NCI-H510A (cell line): Measurements from ENCODE around the gene CHST7.

Source experiments
- DNase-seq: peaks from one replicate; lab custom pipeline; 2025; lab: John Stamatoyannopoulos, UW

The CHST7 gene

GRCh38 chrX:46573892-46574773 lies 568 bp downstream of the CHST7 start:
- peak; percentile 27 for DNase-seq

- DNase-seq = peak; percentile 28
Measured at GRCh38 chrX:46574774-46575381, 1.3 kb downstream of the CHST7 start.

DNA sequence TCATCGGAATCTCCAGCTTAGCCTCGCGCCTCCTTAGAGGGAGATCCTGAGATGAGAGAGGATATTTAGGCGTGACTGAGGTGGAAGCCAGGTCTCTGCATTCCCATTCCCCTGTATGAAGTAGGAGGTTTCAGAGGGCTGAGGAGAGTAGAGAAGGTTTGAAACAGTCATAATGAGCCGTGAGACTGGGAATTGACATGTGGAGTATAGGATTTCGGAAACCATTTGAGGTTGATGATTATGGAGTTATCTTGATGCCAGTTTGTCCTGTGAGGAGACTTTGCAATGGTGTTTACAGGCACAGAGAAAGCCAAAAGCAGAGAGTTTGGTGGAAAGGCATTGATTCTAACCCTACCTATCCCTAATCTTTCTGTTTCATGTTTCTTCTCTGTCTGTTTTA lies 2.0 kb downstream of the CHST7 start:
- DNase-seq = no peak

- no peak for DNase-seq
Measured at GRCh38 chrX:46575991-46576392, 2.4 kb downstream of the CHST7 start.

- DNase-seq = no peak
Measured at GRCh38 chrX:46576458-46576857, 2.9 kb downstream of the CHST7 start.

DNA sequence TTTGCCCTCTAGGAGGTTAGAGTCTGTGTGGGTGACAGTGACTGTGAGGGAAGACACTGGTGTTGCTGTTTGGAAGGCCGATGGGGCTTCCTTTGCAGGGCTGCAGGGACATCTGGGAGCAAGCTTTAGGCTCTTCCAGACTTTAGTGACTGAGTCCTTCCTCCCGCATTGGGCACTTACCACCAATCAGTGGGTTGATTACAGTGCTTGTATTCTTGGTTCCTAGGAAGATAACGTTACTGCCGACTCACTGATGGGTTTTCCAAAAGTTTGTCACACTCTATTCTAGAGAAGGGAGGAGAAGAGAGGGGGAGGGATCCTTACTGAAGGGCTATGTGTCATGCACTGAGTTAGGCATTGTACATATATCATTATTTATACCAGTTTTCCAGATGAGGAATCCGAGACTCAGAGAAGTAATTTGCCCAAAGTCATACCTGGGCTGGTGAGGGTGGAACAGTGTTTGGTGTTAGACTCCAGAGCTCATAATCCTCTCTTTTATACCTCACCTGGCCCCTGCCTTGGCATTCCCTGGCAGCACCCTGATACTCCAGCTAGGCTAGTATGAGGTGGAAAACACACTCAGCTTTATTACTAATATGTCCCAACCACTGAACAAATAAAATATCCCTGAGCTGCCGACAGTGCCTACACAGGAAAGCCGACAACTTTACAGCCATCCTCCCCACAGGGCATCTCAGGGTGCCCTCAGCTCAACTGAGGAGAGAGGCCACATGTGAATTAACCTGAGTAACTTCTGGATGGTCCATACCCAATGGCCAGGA lies 3.8 kb downstream of the CHST7 start:
- no peak for DNase-seq

GRCh38 chrX:46579250-46579649 lies 5.7 kb downstream of the CHST7 start:
- no peak for DNase-seq

GRCh38 chrX:46580613-46581012 lies 7.0 kb downstream of the CHST7 start:
- no peak for DNase-seq

DNA sequence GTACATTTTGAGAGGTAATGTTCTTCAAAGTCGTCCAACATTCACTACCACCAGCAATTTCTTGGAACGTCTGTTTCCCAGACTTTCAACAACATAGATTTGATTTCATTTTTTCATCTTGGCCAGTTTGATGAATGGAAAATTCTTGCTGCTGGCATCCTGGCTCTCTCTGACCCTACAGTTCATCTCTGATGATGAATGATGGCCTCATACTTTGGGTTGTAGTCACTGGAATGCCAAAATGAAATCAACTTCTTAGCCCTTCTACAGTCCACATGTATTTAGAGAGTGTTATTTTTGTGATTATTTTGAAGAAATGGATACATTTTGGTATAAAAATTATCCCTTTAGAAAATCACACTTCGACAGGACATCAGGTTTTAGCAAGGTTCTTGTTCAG lies 8.8 kb downstream of the CHST7 start:
- DNase-seq = no peak

DNA sequence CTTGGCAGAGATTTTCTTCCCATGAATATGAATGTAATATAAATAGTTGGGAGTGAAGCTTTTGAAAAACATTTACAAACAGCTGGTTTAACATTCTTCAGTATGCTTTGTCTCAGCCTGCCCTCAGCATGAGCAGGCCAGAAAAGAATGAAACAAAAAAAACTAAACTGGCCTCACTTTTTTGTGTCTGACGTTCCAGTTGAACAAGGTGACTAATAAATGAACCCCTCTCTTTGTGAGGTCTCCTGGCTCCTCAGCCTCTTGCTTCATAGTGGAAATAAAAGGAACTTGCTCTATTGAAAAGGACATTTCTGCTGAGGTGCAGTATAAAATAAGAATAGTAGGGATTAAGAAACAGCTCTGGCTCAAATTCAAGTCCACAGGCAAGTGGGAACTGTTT lies 9.4 kb downstream of the CHST7 start:
- DNase-seq = no peak

DNA sequence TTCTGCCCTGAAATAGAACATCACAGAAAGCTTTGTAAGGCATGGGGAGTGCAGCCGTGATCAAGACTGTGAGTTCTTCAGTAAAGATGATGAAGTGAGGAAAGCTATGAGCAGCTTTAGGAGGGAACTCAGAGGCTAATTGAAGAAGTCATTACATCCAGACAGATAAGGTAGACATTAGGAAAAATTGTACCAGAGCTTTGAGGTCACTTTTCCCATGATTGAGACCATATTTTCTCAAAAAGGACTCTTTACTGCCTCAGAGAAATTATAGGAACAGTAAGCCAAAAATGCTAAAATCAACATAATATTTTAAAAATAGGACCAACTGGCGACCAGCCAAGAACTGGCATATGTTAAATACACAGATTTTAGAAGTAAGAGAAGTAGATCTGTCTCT lies 11.2 kb downstream of the CHST7 start:
- DNase-seq = no peak

GRCh38 chrX:46587158-46587557 lies 13.6 kb downstream of the CHST7 start:
- no peak for DNase-seq

- no peak for DNase-seq
Measured at GRCh38 chrX:46587753-46588171, 14.2 kb downstream of the CHST7 start.

- no peak for DNase-seq
Measured at GRCh38 chrX:46588263-46588662, 14.7 kb downstream of the CHST7 start.

DNA sequence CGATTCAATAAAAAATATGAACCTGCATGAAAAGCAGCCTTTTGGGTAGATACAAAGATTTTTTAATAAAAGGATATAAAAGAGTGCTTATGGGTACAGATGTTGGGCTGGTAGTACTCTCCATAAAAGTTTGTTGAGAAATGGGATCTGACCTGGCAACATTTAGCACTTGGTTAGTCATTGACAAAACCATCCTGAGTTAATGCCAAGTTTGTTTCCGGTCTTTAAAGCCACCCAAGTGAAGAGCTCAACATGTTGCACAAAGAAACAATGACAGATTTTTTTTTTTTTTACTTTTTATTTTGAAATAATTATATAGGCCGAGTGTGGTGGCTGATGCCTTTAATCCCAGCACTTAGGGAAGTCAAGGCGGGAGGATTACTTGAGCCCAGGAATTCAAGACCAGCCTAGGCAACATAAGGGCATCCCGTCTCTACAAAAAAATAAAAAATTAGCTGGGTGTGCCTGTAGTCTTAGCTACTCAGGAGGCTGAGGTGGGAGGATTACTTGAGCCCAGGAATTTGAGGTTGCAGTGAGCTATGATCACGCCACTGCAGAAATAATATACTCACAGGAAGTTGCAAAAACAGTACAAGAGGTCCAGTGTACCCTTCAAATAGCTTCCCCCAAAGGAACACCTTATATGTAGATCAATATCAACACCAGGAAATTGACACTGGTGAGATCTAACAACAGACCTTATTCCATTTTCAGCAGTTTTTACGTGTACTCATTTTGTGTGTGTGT lies 16.6 kb downstream of the CHST7 start:
- DNase-seq = no peak

GRCh38 chrX:46595084-46595483 lies 21.5 kb downstream of the CHST7 start:
- DNase-seq = no peak

DNA sequence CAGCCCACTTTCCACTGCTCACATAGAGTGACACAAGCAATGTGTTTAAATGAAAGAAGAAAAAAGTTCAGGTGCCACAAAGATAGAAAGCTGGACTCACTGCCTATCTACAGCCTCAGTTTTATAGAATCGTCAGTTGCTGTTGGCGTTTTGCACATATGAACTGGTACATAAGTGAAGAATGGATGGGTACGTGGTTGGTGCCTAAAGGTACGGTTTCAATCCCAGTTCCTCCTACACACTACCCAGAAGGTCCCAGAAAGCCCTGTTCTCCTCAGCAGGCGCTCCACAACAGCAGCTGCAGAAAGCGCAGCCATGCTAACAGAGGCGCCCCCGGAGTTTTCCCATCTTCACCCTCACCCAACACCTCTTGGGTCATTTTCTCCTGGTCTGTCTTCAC lies 23.6 kb downstream of the CHST7 start:
- DNase-seq = no peak

DNA sequence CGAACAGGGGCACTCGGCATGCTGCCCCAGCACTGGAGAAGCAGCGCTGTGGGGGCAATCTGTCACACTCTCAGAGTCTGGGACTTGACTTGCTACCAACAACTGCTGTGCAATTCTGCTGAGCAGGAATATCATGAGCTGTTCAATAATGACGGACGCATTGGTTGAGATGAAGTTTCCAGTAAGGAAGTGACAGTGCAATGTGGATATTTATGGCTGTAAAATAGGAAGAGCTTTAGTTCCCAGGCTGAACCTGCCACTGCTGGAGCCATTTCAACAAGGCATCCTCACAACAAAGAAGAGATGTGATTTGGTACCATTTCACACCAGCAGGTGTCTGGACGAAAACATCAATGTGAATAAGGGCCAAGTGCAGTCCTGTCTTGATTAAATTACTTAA lies 24.2 kb downstream of the CHST7 start:
- no peak for DNase-seq

GRCh38 chrX:46599051-46599560 lies 25.5 kb downstream of the CHST7 start:
- DNase-seq = no peak

DNA sequence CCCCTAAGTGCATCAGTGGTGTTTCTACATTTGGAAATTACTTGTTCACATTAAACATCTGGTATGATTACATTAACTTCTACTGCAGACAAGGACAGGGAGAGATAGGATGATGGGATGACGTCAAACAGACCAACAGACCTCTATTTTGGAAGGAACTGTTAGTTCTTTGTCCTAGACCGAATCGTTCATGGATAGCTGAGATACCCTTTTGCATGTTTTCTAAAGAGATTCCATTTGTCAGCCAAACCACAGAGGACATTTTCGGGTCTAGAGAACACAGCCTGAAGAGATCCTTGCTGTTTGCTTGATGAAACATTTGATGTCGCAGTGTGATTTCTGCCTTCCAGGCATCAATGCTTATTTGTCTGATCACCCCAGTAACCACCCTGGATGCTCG lies 27.7 kb downstream of the CHST7 start:
- DNase-seq = no peak

- DNase-seq = no peak
Measured at GRCh38 chrX:46602468-46603102, 29.0 kb downstream of the CHST7 start.
